ENCODE measurements around the gene ARF1.

The ARF1 gene

GRCh38 chr1:228147768-228148167, 65.3 kb downstream of the ARF1 start:
- Histone ChIP-seq H3K9me3 (ENCODE audit: insufficient read depth, low read length) (no peaks in the 10 kb centered on the region), H3K27ac (ENCODE audit: low read depth, low read length) (no peak overlapping the region), H3K9ac (ENCODE audit: low read length) (no peak overlapping the region), H3K27me3 (ENCODE audit: low read length) (no peaks in the 10 kb centered on the region), H2AFZ (ENCODE audit: low read depth, low read length, severe bottlenecking) (no peak overlapping the region), H3K79me2 (ENCODE audit: insufficient read depth, low read length) (peaks cover 33% of the 10 kb centered on the region), H3K36me3 (ENCODE audit: low read length) (no peaks in the 10 kb centered on the region), H3K9me2 (replicated peaks; ENCODE audit: insufficient read depth, low read length) (no peaks in the 10 kb centered on the region), H4K20me1 (ENCODE audit: low read depth, low read length) (no peaks in the 10 kb centered on the region; the same call in 1 of the 2 replicates), H3K4me2 (ENCODE audit: low read depth, low read length, poor library complexity, severe bottlenecking) (no peak overlapping the region), H3F3A (ENCODE audit: insufficient read depth) (no peaks in the 10 kb centered on the region), H3K4me3 (ENCODE audit: insufficient read depth, low read length, poor library complexity, severe bottlenecking) (no peak overlapping the region)
- no peak for TF ChIP-seq CTCF (IDR thresholded peaks at IDR 0.05; ENCODE audit: insufficient read depth, low read length, poor library complexity, severe bottlenecking)
- TF ChIP-seq EZH2phosphoT487 (conservative IDR thresholded peaks at IDR 0.05; ENCODE audit: low read length): no peak

- no peaks in the 10 kb centered on the region; the same call in 1 of the 2 replicates for H4K20me1 ChIP-seq (ENCODE audit: low read depth, low read length)
- H2AFZ ChIP-seq (ENCODE audit: low read depth, low read length, severe bottlenecking): no peak overlapping the region
- no peak overlapping the region for H3K27ac ChIP-seq (ENCODE audit: low read depth, low read length)
- no peak overlapping the region for H3K4me3 ChIP-seq (ENCODE audit: insufficient read depth, low read length, poor library complexity, severe bottlenecking)
- H3K9me3 ChIP-seq (ENCODE audit: insufficient read depth, low read length): no peaks in the 10 kb centered on the region
- H3K27me3 ChIP-seq (ENCODE audit: low read length): no peaks in the 10 kb centered on the region
- H3K4me2 ChIP-seq (ENCODE audit: low read depth, low read length, poor library complexity, severe bottlenecking): no peak overlapping the region
- no peaks in the 10 kb centered on the region for H3F3A ChIP-seq (ENCODE audit: insufficient read depth)
- peaks cover 27% of the 10 kb centered on the region for H3K79me2 ChIP-seq (ENCODE audit: insufficient read depth, low read length)
- H3K36me3 ChIP-seq (ENCODE audit: low read length): no peaks in the 10 kb centered on the region
- TF ChIP-seq EZH2phosphoT487 (conservative IDR thresholded peaks at IDR 0.05; ENCODE audit: low read length) (no peak), CTCF (IDR thresholded peaks at IDR 0.05; ENCODE audit: insufficient read depth, low read length, poor library complexity, severe bottlenecking) (no peak)
- H3K9ac ChIP-seq (ENCODE audit: low read length): no peak overlapping the region
- H3K9me2 ChIP-seq (replicated peaks; ENCODE audit: insufficient read depth, low read length): no peaks in the 10 kb centered on the region
Observed at GRCh38 chr1:228148196-228148861, 65.8 kb downstream of the ARF1 start.

All from SU-DHL-6 (cell line).